Right lung (tissue), 5 donors: ENCODE data around the gene TBXAS1. TPM values are rescaled to one million over a fixed set of nuclear protein-coding genes. Genes with fewer than 3 reads are reported as not detected.

Experiments
- DNase-seq, 2 donors: peaks; one replicate each; pipeline ENCODE4 v3.0.0-alpha.2; 2013
- polyA plus RNA-seq, 5 donors: library from polyadenylated mRNA; unstranded; fragments of 120-200 nt; gene quantifications; one replicate each; pipeline versions ENCODE4 v1.2.1 to v1.2.3, GENCODE V29; 2013; ENCODE audit warnings: inconsistent platforms in 1 of 5, low replicate concordance in 1 of 5; ENCODE audit not compliant: insufficient read length in 5 of 5, insufficient read depth in 1 of 5

The TBXAS1 gene
- polyA plus RNA-seq, 5 donors = 6.9 to 9.8 (median 9.0) TPM

- DNase-seq = no peak
Observed at GRCh38 chr7:140068033-140068432, 239.0 kb downstream of the TBXAS1 start.

GRCh38 chr7:140069298-140069949, 240.4 kb downstream of the TBXAS1 start:
- no peak for DNase-seq

Other genes with a start within 250 kb of the TBXAS1 start
- gene HIPK2, start 51.3 kb upstream of the TBXAS1 start, polyA plus RNA-seq = 10 to 100 TPM; 17.6 to 30.1 (median 24.5) TPM
- gene PARP12, start 233.7 kb downstream of the TBXAS1 start, polyA plus RNA-seq = 10 to 100 TPM; 27.0 to 36.3 (median 29.9) TPM